ENCODE data around the gene PDE4D.

GRCh38 chr5:59542306-59542705 is 351.2 kb downstream of the PDE4D start:
- no peak for TF ChIP-seq POLR2A (IDR thresholded peaks at IDR 0.05)
- no peak for TF ChIP-seq CTCF (IDR thresholded peaks at IDR 0.05)

All from heart left ventricle (tissue), 13 donors.